AG04450 (cell line): ENCODE measurements around the gene SKI. TPM values are rescaled to one million over a fixed set of nuclear protein-coding genes. Genes with fewer than 3 reads are reported as not detected.

Experiments used
- CTCF ChIA-PET: fragments of 300-600, 350-600 bp; formaldehyde crosslinking; extraction: SDS; loops from one replicate; lab custom pipeline; 2022; ENCODE audit warnings: antibody characterized with exemption, inconsistent platforms; lab: Charles Lee
- POLR2A ChIA-PET: fragments of 350-600 bp; formaldehyde crosslinking; extraction: SDS; loops from one replicate; lab custom pipeline; 2021; ENCODE audit warnings: antibody characterized with exemption, inconsistent platforms; lab: Yijun Ruan, JAX
- DNase-seq: peaks from one replicate; pipeline ENCODE4 v3.0.0-alpha.2; 2011; ENCODE audit warnings: low read depth, low spot score
- H3K27ac ChIP-seq: one replicate; pipeline ENCODE4 v1.5.1; 2012; ENCODE audit warnings: low read depth, low read length, control low read depth
- H3K27me3 ChIP-seq: one replicate; pipeline ENCODE4 v1.6.0; 2012; ENCODE audit warnings: low read length; ENCODE audit not compliant: control insufficient read depth, insufficient read depth
- H3K4me3 ChIP-seq: 2 replicates; pipeline ENCODE4 v1.5.1; 2011; ENCODE audit warnings: mild to moderate bottlenecking, low read depth, low read length, control low read depth
- H3K9me3 ChIP-seq: 2 replicates; pipeline ENCODE4 v1.5.1; 2012; ENCODE audit warnings: low read length; ENCODE audit not compliant: control insufficient read depth, insufficient read depth
- CTCF ChIP-seq: IDR thresholded peaks from 2 replicates; pipeline ENCODE4 v1.5.1; 2011; ENCODE audit warnings: low read depth, low read length, control low read depth, inconsistent platforms
- polyA plus RNA-seq: library from polyadenylated mRNA; depleted of rRNA; stranded (reverse); fragments of >200 nt; gene quantifications from 2 replicates; pipeline ENCODE4 v1.2.3, GENCODE V29; 2011

SKI gene
- polyA plus RNA-seq, 1 experiment = 6.7 TPM

DNA sequence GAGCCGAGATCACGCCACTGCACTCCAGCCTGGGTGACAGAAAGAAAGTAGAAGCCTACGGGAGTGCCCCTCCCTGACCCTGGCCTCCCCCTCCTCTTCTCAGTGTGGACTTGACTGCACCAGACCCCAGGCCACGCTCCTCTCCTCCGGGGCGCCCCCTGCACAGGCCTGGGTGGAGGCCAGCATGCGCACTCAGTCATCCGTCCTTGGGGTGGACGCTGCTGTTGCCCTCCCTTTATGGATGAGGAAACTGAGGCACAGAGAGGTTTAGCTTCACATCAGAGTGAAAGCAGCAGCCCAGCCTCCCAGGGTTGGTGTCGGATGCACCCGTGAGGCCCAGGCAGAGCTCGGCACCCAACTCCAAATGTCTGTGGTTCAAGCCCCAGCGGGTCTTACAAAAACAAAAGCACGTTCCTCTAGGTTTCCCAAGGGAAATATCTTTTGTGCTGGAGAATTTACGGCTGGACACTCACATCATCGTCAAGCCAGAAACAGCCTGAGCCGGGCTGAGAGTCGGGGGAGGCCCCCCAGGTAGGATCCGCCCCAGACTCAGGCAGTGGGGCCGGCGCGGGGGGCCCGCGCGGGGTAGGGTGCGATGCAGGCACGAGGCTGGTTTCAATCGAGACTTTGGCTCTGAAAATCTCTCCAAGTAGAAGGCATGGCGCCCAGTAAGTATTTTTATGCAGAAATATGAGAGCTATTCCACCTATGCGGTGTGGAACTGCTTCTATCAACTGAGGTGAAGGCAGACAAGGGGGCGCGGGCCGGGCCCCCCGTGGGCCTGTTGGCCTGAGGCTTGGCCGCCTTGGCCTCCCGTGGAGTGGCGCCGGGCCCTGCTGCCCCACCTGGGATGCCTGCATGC, 126.6 kb downstream of the SKI start:
- POLR2A ChIA-PET = no interaction called here

GRCh38 chr1:2355373-2356261, 127.5 kb downstream of the SKI start:
- no peak for TF ChIP-seq CTCF
- ChIA-PET POLR2A (no interaction called here), CTCF (interaction anchor here (0.9 kb wide), 1 partner anchor 26 kb away, joined by 3 read pairs; no protein-coding TSS in a partner anchor)
- Histone ChIP-seq H3K9me3 (no peaks in the 10 kb centered on the region; the same call in 1 of the 2 replicates), H3K27me3 (peaks cover 2% of the 10 kb centered on the region), H3K27ac (no peak overlapping the region), H3K4me3 (no peak overlapping the region)
- no peak for DNase-seq

More for the DNA sequence above, 126.6 kb downstream of the SKI start:
- Histone ChIP-seq H3K4me3 (no peak overlapping the region), H3K9me3 (no peaks in the 10 kb centered on the region; the same call in 1 of the 2 replicates), H3K27me3 (peaks cover 2% of the 10 kb centered on the region), H3K27ac (no peak overlapping the region)
- no peak for DNase-seq
- CTCF ChIA-PET = interaction anchor here (0.9 kb wide), 1 partner anchor 27 kb away, joined by 3 read pairs; no protein-coding TSS in a partner anchor
- no peak for TF ChIP-seq CTCF

- H3K27me3 ChIP-seq = peaks cover 2% of the 10 kb centered on the region
- TF ChIP-seq CTCF = no peak
- H3K4me3 ChIP-seq = no peak overlapping the region
- H3K27ac ChIP-seq = no peak overlapping the region
- ChIA-PET POLR2A (no interaction called here), CTCF (no interaction called here)
- H3K9me3 ChIP-seq = no peaks in the 10 kb centered on the region; the same call in 1 of the 2 replicates
- no peak for DNase-seq
These were observed 128.3 kb downstream of the SKI start for GRCh38 chr1:2356401-2356800.

GRCh38 chr1:2356911-2357845, 129.1 kb downstream of the SKI start:
- POLR2A ChIA-PET = no interaction called here
- DNase-seq = no peak
- Histone ChIP-seq H3K27me3 (no peaks in the 10 kb centered on the region), H3K27ac (no peak overlapping the region), H3K9me3 (no peaks in the 10 kb centered on the region; the same call in 1 of the 2 replicates), H3K4me3 (no peak overlapping the region)
- TF ChIP-seq CTCF = no peak
- CTCF ChIA-PET = interaction anchor here (0.6 to 0.7 kb wide), 2 partner anchors 14 to 136 kb away, joined by 5 read pairs; no protein-coding TSS in a partner anchor
